ENCODE data around the gene ACADM.

The ACADM gene

DNA sequence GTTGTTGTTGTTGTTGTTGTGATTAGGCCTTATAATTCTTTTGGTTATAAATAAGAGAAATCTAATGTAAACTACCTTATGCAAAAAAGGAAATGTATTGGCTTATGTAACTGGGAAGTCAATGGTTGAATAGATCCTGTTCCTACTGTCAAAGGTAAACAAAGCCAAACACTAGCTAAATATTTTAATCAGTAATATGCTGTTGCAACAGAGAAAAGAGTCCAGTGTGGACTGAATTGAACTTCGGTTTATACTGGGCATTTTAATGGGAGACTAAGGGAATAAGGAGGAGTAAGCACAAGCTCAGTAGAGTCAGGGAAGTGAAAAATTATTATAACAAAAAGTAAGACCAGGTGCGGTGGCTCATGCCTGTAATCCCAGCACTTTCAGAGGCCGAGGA is 87.6 kb downstream of the ACADM start:
- TF ChIP-seq ZNF8 (CRISPR knock-in tag; IDR thresholded peaks at IDR 0.05) (no peak), OSR1 (CRISPR knock-in tag; IDR thresholded peaks at IDR 0.05) (no peak), ESRRG (CRISPR knock-in tag; IDR thresholded peaks at IDR 0.05) (no peak), ZC3H10 (CRISPR knock-in tag; IDR thresholded peaks at IDR 0.05) (no peak), BACH2 (CRISPR knock-in tag; IDR thresholded peaks at IDR 0.05; ENCODE audit: borderline replicate concordance) (no peak), TOX (CRISPR knock-in tag; IDR thresholded peaks at IDR 0.05; ENCODE audit: borderline replicate concordance) (no peak), ZFP3 (CRISPR knock-in tag; IDR thresholded peaks at IDR 0.05) (no peak), CSDC2 (CRISPR knock-in tag; IDR thresholded peaks at IDR 0.05) (no peak)
- TF ChIP-seq, protein P1, sequence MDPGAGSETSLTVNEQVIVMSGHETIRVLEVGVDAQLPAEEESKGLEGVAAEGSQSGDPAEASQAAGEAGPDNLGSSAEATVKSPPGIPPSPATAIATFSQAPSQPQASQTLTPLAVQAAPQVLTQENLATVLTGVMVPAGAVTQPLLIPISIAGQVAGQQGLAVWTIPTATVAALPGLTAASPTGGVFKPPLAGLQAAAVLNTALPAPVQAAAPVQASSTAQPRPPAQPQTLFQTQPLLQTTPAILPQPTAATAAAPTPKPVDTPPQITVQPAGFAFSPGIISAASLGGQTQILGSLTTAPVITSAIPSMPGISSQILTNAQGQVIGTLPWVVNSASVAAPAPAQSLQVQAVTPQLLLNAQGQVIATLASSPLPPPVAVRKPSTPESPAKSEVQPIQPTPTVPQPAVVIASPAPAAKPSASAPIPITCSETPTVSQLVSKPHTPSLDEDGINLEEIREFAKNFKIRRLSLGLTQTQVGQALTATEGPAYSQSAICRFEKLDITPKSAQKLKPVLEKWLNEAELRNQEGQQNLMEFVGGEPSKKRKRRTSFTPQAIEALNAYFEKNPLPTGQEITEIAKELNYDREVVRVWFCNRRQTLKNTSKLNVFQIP (CRISPR knock-in tag; IDR thresholded peaks at IDR 0.05; ENCODE audit: borderline replicate concordance, low read depth): no peak
- TF ChIP-seq, protein P2, sequence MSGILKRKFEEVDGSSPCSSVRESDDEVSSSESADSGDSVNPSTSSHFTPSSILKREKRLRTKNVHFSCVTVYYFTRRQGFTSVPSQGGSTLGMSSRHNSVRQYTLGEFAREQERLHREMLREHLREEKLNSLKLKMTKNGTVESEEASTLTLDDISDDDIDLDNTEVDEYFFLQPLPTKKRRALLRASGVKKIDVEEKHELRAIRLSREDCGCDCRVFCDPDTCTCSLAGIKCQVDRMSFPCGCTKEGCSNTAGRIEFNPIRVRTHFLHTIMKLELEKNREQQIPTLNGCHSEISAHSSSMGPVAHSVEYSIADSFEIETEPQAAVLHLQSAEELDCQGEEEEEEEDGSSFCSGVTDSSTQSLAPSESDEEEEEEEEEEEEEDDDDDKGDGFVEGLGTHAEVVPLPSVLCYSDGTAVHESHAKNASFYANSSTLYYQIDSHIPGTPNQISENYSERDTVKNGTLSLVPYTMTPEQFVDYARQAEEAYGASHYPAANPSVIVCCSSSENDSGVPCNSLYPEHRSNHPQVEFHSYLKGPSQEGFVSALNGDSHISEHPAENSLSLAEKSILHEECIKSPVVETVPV (CRISPR knock-in tag; IDR thresholded peaks at IDR 0.05): no peak

More for the DNA sequence above, 87.6 kb downstream of the ACADM start:
- ATAC-seq: no peak
